ENCODE measurements around the gene PACSIN1.
"Not testable (repeated sequence)": the region's sequence is repeated elsewhere in the genome, so short reads cannot be mapped to it uniquely, and the experiment has no call there.

PACSIN1 gene

DNA sequence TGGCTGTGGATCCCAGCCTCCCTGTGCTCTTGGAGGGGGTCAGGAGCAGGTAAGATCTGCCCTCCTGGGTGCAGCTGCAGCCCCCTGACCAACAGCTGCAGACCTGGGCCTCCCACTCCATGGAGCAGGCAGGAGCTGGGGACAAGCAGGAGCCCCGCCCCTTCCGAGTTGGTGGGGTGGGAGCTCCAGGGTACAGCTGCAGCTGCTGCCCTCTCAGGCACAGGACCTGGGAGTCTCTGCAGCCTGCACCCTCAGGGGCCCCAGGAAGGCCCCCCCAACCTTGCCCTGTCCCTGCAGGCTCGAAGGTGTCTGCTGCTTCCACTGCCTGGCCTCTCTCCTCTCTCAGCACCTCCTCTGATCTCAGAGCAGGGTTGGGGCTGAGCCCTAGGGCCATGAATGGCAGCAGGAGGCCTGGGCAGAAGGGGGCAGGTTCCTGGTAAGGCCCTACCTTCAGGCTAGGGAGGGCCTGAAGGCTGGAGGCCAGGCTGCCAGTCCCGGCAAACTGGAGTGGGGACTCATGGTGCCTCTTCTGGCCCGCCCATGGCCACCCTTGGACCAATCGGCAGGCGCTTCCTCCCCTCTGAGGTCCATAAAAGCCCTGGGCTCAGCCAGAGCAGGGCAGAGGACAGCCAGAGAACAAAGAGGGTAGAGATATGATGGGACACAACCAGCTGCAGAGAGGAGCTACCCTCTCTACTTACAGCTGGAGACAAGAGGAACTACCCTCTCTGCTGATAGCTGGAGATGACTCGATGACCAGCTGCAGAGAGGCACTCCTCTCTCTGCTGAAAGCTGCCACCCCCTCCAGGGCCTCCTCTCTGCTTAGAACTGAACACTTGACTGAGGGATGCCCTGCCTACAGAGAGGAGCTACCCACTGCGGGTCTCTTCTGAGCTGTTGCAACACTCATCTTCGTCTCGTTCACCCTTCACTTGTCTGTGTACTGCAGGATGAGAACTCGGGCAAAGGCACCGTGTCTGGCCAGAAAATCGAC lies 7.8 kb upstream of the PACSIN1 start:
- DNase-seq (ENCODE audit: low read depth), result no peak

DNA sequence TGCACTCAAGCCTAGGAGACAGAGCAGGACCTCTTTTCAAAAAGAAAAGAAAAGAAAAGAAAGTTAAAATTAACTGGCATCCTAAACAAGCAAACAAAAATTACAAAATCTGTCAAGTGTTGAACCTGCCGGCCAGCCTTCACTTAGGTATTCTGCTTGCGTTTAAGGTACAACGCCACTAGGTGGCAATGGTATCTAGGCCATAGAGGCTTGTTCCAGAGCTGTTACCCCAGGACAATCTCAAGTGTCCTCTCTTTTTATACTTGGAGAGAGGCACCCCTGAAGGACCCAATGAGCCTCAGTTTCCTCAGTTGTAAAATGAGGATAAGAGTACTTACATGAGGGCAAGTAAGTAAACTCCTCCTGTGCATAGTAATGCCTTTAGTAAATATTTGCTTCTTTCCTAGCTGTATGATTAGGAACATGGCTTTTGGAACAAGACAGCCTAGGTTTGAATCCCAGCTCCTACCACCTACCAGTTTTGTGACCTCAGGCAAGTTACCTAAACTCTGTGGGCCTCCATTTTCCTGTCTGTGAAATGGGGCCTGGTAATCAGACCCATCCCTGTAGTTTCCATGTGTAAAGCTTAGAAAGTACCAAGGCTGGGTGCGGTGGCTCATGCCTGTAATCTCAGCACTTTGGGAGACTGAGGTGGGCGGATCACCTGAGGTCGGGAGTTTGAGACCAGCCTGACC lies 5.8 kb upstream of the PACSIN1 start:
- DNase-seq (ENCODE audit: low read depth), result no peak

DNA sequence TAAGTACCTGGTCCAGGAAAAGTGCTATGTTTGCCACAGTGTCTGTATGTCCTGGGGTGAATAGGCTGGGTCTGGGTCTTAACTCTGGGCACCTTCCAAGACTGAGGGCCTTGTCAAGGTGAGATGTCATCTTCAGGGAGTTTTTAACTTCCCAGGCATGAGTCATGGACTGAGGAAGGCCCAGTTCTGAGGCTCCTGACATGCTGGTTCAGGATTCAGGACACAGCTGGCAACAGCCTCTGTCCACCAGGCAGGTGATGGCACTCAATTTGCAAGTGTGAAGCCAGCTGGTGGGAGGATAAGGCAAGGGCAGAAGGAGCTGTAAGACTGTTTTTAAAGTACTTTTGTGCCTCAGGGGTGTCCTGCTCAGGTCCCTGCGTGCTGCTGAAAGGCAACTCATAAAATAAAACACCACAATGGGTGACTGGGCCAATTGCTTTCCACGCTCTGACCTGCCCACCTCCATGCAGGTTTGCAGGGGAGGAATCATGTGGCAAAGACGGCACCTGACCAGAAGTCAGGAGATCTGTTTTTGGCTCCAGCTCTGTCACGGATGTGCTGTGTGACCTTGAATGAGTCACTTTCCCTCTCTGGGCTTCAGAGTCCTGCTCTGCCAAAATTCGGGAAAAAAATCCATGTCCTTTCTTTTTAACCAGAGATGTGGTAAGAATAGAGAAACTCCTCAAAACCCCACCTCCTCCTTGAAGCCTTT lies 4.9 kb upstream of the PACSIN1 start:
- no peak for DNase-seq (ENCODE audit: low read depth)

DNA sequence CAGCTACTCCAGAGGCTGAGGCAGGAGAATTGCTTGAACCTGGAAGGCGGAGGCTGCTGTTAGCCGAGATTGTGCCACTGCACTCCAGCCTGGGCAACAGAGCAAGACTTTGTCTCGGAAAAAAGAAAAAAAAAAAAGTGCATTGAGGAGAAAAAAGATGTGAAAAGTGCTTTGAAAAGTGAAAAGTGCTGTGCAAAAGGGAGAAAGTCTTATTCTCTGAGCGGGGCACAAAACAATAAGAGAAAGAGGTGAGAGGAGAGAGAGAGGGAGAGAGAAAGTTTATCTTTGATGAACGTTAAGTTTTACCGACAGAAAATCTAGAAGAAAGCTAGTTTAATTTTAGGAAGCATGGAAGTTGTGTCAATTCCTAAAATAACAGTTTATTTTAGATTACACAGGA lies 3.9 kb upstream of the PACSIN1 start:
- no peak for DNase-seq (ENCODE audit: low read depth)

DNA sequence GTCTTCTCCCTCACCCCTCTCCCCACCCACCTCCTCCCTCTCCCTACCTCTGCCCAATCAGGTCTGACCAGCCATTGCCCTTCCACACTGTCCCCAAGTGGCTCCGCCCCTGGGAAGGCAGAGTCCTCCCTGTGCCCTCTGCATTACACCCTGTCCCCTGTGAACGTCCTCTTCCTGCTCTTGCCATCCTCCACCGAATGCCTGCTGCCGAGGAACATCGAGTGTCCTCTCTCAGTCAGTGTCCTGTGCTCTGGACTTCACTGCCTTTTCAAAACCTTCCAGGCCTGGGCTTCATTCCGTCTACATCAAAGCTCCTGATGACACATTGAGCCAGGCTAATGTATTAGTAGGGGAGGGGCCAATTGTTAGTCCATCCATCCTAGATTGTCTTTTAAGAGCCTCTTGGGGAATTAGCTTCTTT lies 3.3 kb upstream of the PACSIN1 start:
- DNase-seq (ENCODE audit: low read depth), result no peak

DNA sequence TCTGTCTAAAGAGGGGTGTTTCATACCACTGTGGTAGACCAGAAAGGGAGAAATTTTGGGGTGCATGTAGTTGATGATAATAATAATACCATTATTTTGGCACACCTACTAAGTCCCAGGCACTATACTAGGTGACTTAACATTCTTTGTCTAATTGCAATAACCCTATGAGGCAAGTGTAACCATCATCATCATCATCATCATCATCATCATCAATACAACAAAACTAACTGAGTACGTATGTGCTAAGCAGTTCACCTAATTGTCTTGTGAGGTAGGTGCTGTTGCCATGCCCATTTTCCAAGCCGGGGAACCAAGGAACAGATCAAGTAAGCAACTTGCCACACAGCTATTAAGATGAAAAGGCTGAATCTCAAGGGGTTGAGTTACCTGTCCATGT lies 2.6 kb upstream of the PACSIN1 start:
- no peak for DNase-seq (ENCODE audit: low read depth)

DNA sequence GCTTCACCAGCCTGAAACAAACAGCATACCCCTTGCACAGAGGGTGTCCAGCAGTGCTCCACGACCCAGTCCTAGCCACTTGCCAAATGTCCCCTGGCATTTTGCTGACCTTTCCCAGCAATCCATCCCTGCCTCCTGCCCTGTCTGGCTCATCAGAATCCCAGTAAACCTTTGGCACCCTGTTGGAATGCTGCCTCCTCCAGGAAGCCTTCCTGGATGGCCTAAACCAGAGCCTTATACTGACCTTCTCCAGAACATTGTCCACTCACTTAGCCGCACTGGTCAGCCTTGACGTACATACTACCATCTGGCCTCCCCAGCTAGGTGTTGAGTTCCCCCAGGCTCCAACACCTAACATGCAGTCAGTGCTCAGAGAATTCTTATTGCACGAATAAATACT lies 2.0 kb upstream of the PACSIN1 start:
- no peak for DNase-seq (ENCODE audit: low read depth)

DNA sequence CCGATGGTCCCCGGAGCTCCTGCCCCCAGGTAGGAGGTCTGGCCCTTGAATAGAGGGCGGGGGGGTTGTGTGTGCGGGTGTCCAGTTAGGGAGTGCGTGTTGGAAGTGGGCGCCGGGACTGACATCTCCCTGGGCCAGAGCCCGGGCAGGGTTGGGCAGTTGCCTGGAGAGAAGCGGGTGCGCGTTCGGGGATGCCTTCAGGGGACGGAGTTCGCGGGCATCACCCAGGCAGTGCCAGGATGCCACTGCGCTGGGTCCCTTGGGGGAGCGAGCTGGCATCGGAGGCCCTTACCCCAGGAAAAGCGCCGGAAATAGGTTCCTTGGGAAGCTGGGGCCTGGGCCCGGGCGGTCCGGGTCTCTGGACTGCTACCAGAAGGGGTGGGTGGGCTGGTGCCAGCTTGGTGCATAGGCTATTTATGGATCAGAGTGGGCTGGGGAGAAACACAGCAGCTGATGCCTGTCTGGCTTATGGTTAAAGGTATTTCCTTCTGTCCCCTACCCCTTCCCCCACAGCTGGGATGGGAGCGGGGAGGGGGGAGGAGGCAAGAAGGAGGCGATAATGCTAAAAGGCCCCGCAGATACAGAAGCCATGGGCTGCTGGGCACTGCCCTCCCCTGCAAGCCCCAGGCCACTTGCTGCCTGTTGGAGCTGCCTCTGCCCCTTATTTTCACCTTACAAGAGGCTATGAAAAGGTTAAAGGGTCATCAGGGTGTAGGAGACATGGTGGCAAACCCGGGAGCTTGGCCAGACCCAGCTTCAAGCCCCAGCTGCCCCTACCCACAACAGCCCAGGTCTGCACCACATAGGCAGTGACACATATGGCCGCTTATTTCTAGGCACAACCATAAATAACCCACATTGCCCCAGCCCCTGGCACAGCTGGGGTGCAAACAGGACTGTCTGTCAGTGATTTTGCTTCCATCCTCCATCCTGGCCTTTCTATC lies 638 bp downstream of the PACSIN1 start:
- no peak for DNase-seq (ENCODE audit: low read depth)

DNA sequence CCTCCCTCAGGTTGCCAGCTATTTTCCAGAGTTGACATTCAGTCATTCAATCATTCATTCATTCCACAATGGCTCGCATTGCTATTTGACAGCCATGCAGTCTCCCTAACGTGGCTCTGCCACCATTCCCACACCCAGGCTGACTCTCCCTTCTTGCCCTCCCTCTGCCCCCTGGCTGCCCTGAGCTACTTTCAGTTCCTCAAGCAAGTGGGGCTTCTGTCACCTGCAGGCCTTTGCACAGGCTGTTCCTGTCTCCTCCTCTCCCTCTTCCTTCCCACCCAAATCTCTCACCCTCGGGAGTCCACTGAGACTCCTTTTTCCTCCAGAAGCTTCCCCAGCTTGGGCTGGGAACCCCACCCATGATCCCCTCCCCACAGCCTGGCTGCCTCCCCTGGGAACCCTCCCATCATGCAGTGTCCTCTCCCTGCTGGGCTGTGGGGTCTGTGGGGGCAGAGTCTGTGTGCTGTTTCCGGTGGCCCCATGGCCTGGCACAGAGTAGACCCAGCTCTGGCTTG lies 2.6 kb downstream of the PACSIN1 start:
- DNase-seq (ENCODE audit: low read depth), result no peak

DNA sequence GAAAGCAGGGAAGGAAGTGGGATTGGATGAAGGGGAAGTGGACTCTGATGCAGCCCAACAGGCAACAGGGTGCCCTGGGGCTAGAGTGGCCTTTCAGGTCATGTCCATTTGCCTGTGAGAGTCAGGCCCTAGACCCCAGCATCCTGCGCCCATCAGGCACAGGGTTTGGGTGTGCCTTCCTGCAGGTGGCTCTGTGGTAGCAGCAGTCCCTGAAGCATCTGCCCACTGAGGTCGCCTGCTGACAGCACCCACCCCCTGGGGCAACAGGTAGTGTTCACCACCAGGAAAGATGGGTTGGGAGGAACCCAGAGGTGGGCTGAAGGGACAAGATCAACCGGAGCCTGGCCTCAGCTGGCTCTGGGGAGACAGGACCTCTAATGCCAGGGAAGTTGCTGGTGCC lies 3.6 kb downstream of the PACSIN1 start:
- no peak for DNase-seq (ENCODE audit: low read depth)

DNA sequence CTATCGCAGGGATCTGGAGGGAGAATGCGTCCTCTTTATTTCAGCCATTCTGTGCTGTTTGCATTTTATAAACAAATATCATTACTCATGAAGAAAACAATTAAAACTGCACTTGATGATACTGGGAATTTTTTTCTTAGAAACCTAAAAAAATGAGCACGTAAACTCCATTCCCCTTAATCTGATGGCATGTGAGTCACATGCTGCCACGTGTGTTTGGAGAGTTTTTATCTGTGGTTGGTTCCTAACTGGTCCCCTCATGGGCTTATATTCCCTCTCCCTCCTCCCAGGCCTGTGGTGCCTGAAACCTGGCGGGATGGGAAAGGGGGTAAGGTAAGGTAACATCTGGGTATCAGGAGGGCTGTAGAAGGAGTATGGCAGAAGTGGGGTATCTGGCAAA lies 6.5 kb downstream of the PACSIN1 start:
- no peak for DNase-seq (ENCODE audit: low read depth)

DNA sequence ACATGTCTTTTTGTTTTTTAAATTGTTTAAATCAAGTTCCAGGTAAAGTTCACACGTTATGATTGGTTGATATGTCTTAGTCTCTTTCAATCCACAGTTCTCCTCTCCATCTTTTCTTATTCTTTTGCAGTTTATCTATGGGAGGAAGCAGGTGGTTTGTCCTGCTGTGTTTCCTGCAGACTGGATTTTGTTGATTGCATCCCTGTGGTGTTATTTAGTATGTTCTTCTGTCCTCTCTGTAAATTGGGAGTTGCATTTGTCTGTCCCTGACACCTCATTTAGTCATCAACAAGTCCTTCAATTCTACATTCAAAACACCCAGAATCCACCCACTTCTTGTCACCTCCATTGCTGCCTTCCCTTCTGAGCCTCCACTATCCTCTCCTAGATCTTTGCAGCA lies 8.1 kb downstream of the PACSIN1 start:
- no peak for DNase-seq (ENCODE audit: low read depth)

DNA sequence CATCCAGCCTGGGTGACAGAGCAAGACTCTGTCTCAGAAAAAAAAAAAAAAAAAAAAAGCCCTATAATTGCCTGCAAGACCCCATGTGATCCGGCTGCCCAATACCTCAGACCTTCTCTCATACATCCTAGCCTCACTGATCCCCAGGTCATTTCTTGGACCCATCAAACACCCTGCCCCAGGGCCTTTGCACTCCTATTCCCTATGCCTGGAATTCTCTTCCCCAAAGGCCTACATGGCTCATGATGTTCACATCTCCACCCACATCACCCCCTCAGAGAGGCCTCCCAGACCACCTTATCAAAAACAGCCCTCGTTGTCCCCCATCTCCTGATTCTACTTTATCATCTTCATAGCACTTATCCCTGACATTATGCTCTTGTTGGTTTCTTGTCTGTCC lies 8.9 kb downstream of the PACSIN1 start:
- no peak for DNase-seq (ENCODE audit: low read depth)

DNA sequence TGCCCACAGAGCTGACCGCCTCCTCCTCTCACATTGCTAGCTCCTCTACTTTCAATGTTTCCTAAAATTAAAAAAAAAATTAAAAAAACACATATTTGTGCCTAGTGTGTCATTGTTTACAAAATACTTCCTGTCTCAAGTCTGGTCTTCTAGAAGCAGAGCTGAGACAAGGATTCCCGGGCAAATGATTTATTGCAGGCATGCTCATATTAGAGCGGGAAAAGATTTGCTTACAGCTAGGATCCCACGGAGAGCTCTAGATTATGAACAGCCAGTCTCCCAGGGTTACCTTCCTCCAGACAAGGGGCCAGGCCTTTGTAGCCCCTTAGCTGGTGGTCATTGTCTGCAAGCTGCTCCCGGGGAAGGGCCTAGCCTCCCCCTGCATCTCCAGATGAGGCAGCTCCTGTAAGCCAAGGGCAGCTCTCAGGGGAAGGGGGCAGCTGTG lies 9.4 kb downstream of the PACSIN1 start:
- DNase-seq (ENCODE audit: low read depth), result no peak

DNA sequence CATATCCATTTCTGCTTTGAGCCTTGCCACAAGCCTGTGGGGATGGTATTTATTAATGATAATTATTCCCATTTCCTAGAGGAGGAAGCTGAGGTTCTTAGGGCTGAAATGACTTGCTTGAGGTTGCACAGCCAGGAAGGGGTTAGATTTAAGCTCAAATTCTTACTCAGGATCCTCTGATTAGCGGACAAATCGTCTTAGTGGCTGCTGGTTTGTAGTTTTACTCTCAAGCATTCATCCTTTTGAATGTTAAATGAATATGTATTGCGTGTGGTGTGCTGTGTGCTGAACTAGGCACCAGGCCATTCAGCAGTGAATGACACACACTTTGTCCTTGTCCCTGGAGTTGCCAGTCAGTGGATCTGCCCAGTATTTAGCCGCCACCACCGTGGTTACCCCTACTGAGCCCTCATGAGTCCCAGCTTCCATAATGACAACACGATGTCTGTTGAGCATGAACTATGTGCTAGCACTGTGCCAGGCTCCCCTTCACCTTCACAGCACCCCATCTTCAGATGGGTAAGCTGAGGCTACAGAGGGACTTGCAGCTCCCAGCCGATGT lies 10.0 kb downstream of the PACSIN1 start:
- no peak for DNase-seq (ENCODE audit: low read depth)

DNA sequence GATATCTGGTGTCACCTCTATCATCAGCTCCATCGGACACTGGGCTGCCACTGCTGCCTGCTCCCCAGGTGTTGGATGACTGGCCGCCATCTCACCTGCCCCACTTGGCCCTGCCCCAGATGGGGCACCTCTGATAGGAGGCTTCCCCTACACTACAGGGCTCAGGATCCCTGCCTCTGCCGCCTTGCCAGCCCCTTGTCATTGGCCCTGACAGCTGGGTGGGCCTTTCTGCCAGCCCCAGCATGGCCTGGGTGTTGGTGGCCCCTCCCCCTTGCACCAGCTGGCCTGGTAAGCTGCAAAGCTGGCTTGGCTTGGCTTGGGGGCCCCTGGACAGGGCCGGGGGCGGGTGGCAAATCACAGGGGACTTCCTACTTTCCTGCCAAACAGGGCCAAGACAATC lies 10.6 kb downstream of the PACSIN1 start:
- no peak for DNase-seq (ENCODE audit: low read depth)

DNA sequence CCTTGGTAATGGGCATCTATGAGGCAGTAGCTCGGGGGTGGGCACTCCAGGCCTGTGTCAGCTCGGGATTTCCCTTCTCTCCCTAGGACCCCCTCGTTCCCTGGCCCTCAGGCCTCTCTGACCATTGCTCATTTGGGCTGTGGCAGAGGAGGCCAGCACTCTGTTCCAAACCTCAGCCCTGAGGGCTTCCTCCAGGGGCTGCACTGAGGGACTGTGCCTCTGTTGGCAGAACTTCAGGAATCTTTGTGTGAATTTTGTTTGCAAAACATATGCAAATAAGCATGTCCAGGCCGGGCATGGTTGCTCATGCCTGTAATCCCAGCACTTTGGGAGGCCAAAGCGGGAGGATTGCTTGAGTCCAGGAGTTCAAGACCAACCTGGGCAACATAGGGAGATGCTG lies 11.0 kb downstream of the PACSIN1 start:
- DNase-seq (ENCODE audit: low read depth), result no peak

DNA sequence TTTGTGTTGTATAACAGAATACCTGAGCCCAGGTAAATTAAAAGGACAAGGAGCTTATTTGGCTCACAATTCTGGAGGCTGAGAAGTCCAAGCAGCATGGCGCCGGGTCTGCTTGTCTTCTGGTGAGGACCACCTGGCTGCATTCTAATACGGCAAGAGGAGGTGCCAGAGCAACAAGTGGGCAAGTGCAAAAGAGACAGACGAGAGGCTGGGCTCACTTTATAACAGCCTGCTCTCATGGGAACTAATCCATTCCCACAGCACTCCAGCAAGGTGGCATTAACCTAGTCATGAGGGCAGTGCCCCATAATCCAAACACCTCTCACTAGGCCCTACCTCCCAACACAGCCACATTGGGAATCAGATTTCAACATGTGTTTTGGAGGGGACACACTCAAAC lies 12.9 kb downstream of the PACSIN1 start:
- no peak for DNase-seq (ENCODE audit: low read depth)

DNA sequence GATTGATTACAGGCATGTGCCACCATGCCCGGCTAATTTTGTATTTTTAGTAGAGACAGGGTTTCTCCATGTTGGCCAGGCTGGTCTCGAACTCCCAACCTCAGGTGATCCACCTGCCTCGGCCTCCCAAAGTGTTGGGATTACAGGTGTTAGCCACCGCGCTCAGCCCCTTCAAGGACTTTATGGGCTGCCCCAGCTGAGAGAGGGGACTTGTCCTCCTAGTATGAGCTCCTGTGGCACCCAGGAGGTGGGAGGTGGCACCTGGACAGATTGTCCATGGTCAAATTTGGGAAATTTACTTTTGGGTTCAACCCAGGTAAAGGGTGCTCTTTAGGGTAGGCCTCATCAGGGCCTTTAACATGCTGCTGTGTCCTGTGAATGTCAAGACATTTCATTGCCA lies 17.9 kb downstream of the PACSIN1 start:
- DNase-seq (ENCODE audit: low read depth), result not testable (repeated sequence)

DNA sequence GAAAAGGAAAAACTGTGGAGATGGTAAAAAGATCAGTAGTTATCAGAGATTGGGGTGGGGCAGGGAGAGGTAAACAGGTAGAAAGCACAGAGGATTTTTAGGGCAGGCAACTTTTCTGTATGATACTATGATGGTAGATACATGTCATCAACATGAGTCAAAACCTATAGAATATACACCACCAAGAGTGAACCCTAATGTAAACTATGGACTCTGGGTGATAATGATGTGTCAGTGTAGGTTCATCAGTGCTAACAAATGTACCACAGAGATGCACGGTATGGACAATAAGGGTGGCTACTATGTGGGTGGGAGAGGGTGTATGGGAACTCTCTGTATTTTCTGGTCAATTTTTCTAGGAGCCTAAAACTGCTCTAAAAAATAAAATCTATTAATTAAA lies 18.5 kb downstream of the PACSIN1 start:
- DNase-seq (ENCODE audit: low read depth), result no peak

DNA sequence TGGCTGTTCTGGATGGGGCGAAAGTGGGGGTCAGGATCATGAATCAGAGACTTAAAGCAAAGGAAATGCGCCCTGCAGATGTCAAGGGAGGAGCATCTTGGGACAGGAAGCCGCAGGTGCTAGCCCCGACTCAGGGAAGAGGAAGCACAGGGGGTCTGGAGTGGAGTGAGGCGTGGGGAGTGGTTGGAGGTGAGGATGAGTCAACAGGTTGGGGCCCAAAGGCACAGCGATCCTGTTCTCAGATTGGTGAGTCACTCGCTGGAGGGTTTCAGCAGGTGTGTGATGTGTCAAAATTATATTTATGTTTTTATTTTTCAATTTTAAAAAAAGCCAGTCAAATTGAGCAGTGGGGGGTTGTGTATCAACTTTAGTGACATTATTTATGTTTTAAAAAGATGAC lies 19.0 kb downstream of the PACSIN1 start:
- peak; percentile 47 for DNase-seq (ENCODE audit: low read depth)

All from stimulated activated CD8-positive, alpha-beta memory T cell treated with anti-CD3 and anti-CD28 coated beads, Interleukin-12 subunit alpha, Interleukin-12 subunit beta, amount 100 ng/mL, for 4 hours (primary cell).